Measurements from ENCODE around the gene PHACTR1.

Gene PHACTR1

DNA sequence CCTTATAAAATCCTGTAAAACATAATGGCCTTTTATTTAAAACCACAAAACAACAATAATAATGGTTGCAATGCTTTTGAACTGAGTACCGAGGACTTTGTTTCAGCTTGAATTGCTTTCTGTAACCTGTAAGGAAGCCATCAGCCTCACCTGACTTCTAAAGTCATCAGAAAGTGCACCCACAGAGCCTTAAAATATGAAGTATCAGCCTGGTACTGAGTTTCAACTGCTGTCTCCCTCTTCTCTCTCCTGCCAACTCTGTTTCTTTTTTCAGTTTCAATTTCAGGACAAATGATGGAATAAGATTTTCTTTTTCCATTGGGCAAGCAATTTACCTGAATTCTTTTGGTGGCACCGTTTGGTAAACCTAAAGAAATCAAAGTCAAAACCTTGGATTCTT is 119.4 kb downstream of the PHACTR1 start:
- TF ChIP-seq POLR2A (IDR thresholded peaks at IDR 0.05; ENCODE audit: low read length) (no peak), GATA1 (IDR thresholded peaks at IDR 0.05; ENCODE audit: low read depth, low read length) (no peak)
- no peak for DNase-seq

DNA sequence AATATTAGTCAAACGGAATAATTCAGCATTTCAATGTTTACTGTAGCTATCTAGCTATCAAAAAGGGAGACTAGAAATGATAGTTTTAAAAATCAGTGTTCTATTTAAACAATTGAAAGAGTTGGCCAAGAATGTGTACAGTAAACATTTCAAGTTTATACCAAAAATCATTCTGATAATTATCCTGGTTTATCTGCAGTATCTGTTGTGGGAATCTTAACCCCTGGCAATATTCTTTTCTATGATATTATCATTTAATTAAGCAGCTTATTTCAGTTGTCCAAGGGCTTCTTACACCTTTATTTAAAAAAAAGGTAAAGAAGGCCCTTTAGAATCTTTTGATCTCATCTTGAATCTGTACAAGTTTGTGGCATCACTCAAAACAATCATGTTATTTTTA is 125.1 kb downstream of the PHACTR1 start:
- no peak for TF ChIP-seq POLR2A (IDR thresholded peaks at IDR 0.05; ENCODE audit: low read length)
- DNase-seq: no peak

DNA sequence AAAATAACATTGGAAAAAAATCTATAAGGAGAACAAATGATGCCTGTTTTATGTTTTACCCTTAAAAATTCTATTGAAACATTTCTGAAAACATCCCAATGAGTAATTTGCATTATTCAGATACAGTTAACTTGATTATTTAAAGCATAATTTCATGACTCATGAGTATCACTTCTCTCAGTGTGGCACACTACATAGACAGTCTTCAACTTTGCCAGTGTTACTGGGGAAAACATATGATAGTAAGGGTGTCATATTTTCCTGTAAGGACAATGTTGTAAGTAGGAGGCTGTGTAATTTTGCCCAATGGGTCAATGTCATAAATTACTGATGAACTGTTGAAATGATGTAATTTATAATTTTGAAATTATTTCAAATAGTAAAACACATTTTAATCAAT is 125.5 kb downstream of the PHACTR1 start:
- no peak for DNase-seq
- TF ChIP-seq POLR2A (IDR thresholded peaks at IDR 0.05; ENCODE audit: low read length) (no peak), GATA1 (IDR thresholded peaks at IDR 0.05; ENCODE audit: low read depth, low read length) (no peak)

DNA sequence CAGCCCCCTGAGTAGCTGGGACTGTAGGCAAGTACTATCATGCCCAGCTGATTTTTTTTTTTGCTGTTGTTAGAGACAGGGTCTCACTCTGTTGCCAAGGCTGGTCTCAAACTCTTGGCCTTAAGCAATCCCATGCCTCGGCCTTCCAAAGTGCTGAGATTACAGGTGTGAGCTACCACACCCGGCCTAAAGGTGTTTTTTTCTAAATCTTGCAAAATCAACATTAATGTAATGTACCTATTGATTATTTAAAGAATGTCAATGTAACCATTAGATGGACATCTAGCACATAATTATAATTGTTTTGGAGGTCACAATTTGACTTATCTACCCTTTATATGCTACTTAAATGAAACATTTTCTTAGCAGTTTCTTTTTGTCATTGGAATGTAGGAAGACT is 126.1 kb downstream of the PHACTR1 start:
- TF ChIP-seq GATA1 (IDR thresholded peaks at IDR 0.05; ENCODE audit: low read depth, low read length) (no peak), POLR2A (IDR thresholded peaks at IDR 0.05; ENCODE audit: low read length) (no peak)
- no peak for DNase-seq

DNA sequence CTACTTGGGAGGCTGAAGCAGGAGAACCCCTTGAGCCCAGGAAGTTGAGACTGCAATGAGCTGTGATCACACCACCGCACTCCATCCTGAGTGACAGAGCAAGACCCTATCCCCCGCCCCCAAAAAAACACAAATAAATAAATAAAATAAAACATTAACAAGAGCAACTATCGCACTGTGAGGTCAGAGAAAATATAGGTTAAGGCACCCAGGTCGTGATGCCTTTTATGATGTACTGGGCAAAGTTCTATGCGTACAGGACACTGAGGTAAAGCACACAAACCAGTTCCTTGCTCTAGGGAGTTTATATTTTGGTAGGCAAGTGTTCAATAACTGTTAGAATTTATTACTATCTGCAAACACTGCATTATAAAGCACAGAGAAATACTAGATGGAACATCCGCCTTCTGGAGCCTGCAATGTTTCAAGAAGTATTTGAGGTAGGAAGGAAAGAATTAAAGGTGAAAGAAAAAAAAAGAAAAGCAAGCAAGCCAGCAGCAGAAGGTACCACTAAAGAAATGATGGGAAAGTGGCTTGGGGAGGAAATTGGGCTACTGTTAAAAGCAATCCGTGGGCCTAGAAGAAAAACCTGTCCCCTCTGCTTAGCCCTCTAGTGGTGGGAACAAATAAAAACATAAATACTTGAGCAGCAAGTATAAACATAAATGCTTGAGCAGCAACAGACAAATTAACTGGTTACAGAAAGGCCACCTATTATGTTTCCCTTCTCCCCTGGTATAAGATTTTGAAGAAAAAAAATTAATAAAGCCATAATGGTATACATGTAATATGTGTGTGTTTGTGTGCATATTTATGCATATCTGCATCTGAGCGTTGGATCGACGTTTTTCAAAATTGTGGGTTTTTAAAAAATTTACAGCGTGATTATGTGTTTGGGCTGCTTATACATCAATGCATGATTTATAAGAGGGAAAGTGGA is 128.0 kb downstream of the PHACTR1 start:
- DNase-seq: peak; percentile 5 to 19
- TF ChIP-seq POLR2A (IDR thresholded peaks at IDR 0.05; ENCODE audit: low read length) (no peak), GATA1 (IDR thresholded peaks at IDR 0.05; ENCODE audit: low read depth, low read length) (no peak)

DNA sequence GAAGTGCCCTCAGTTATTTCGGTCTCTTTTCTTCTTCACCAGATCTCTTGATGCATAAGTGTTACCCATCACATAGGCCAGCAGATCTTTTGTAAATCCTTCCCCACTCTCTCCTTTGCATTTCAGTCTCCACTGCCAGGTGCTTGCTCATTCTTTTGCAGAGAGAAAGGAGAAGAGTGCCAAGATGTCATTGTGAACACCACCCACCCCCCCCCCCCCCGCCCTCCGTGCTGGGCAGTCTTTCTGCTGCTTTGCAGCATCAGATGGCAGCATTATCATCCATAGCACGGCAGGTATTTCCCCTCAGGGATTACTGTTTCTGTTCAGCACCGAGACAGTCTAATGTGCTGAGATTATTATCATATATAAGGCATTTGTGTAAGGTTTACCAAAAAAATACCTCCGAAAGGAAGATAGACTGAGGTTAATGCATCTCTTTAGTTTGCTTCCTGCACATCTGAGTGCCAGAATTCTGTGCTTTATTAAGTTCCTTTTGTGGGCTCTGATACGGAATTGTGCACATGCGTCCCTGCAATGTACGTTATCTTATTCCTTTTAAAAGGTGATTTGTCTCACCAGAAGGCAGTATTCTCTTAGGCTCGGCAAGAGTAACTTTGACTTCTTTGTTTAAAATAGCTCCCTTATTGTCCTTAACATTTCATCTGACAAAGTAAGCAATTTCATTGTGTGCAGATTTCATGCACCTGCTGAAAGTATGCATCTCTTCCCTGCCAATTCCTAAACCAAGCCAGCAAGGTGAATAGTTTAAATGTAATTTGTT is 128.8 kb downstream of the PHACTR1 start:
- DNase-seq: no peak
- no peak for TF ChIP-seq POLR2A (IDR thresholded peaks at IDR 0.05; ENCODE audit: low read length)

DNA sequence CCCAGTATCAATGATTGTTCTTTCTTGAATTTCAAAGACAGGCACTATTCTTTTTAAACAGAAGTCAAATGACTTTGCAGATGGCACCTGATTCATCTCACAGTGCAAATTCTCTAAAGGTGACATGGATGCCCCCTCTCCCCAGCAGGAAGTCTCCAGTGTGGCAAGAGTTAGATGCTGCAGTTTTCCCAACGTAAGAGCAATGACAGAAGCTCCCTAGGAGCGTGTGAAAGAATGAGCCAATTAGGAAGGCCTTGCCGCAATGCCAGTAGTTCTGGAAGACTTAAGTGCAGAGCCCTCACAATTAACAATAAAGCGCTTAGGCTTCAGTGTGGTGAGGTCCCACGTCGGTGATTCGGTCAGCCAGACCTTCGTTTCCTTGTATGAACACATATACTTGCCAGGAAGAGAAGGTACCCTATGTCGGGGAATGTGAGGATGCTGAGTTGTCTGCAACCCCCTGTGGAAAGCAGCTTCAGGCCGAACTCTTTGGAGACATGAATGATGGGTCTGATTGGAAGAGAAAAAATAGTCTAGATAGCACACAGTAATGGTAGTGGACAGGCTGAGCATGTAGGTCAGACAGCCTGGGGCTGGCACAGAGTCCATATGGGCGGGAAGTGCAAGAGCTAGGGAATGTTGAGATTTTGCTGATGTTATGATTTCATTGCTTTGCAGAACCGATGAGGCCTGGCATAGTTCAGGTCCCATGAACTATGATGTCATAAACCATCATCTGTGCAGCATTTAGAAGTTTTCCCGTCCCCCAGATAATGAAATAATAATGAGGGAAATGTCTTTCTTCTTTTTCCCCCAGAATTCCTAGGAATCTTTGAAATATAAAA is 132.6 kb downstream of the PHACTR1 start:
- DNase-seq: no peak
- TF ChIP-seq POLR2A (IDR thresholded peaks at IDR 0.05; ENCODE audit: low read length): no peak
- no peak for TF ChIP-seq GATA1 (IDR thresholded peaks at IDR 0.05; ENCODE audit: low read depth, low read length)

DNA sequence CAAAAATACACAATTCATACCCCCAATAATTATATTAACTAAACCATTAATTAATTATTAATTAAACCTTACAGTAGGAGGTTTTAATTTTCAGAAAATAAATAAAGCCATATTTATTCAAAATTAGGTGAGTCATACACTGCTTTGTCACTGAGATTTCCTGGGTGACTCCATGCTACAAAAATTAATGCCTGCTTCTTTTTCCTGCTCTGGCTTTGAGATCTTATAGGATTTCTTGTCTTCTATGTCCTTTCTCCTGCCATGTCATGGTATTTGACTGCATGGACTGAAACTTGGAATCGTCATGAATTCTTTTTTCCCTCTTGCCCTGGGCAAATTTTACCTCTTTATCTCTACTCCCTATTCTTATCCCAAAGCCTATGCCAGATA is 133.2 kb downstream of the PHACTR1 start:
- DNase-seq: no peak
- TF ChIP-seq POLR2A (IDR thresholded peaks at IDR 0.05; ENCODE audit: low read length): no peak
- TF ChIP-seq GATA1 (IDR thresholded peaks at IDR 0.05; ENCODE audit: low read depth, low read length): no peak

DNA sequence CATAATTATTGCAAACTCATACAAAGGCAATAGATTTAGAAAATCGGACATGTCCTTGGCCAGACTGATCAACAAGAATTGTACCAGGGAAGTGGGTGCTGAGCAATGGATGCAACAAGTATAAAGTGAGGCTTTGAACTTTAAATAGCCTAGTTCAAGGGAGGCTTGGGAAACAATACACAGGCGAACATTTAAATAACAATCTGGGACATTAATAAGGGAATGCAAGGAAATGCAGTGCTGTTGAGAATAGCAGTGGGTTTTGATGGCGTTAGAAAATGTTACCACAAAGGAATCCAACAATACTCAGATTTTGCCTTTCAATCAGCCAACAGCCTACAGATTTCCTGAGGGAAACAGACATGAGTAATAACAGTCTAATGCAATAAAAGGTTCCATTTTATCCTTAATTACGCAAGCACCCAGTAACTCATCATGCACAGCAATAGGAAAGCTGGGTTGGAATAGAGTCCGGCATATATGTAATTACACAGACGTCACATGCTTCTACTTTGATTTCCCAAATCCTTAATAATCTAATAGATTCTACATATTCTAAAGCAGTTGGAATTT is 134.6 kb downstream of the PHACTR1 start:
- DNase-seq: no peak
- TF ChIP-seq POLR2A (IDR thresholded peaks at IDR 0.05; ENCODE audit: low read length): no peak
- TF ChIP-seq GATA1 (IDR thresholded peaks at IDR 0.05; ENCODE audit: low read depth, low read length): no peak

DNA sequence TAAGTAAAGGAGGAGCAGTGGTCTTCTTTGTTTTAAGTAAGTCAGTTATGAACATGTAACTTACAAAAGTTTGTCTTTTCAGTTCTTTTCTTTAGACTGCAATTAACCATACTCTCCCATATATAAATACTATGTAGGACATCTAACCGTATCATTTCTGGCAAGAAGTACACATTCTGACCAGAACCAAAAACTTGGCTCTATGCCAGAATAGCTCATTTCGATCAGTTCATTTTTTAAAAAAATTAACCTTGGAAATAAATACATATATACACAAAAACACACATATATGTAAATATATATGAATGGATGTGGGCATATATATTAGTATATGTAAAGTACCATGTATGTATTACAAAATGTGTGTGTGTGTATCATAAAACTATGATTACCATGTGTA is 145.0 kb downstream of the PHACTR1 start:
- no peak for TF ChIP-seq GATA1 (IDR thresholded peaks at IDR 0.05; ENCODE audit: low read depth, low read length)
- no peak for TF ChIP-seq POLR2A (IDR thresholded peaks at IDR 0.05; ENCODE audit: low read length)
- DNase-seq: no peak

DNA sequence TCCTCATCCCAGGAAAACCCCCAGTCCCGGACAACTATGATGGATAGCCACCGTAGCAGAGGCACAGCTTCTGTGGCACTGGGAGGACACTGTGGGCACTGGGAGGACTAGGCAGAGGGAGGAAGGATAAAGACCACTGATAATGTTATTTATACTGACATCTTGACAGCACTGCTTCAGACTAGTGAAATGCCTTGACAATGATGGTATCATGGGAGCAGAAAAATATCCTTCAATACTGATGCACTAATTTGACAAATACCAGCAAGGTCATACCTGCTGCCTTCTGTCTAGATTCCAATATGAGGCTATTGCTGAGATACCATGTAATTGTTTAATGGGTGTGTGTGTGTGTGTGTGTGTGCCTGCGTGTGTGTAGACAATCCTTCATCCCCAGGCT is 148.6 kb downstream of the PHACTR1 start:
- DNase-seq: no peak
- no peak for TF ChIP-seq GATA1 (IDR thresholded peaks at IDR 0.05; ENCODE audit: low read depth, low read length)
- no peak for TF ChIP-seq POLR2A (IDR thresholded peaks at IDR 0.05; ENCODE audit: low read length)

DNA sequence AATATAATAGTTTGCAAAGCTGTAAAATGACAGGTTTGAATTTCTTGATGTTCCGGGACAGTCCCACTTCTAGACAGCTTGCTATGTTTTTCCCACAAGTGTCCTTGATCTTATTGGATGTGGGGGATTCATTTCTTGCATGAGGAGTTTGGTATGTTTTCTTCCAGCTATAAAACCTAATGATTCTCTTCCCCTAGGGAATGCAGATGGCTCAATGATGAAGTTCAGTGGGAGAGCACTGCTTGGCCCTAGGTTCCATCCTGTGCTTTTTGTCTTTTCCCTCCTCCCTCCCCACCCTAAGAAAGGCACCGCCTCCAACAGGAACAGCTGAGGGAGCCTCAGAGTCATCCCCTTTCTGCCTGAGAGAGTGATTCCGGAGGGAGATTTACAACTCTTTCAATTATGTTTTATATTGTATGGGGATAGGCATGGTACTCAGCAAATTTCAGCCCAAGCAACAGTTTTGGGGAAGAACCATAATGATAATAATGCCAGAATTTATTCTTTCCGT is 149.2 kb downstream of the PHACTR1 start:
- TF ChIP-seq POLR2A (IDR thresholded peaks at IDR 0.05; ENCODE audit: low read length) (no peak), GATA1 (IDR thresholded peaks at IDR 0.05; ENCODE audit: low read depth, low read length) (no peak)
- no peak for DNase-seq

DNA sequence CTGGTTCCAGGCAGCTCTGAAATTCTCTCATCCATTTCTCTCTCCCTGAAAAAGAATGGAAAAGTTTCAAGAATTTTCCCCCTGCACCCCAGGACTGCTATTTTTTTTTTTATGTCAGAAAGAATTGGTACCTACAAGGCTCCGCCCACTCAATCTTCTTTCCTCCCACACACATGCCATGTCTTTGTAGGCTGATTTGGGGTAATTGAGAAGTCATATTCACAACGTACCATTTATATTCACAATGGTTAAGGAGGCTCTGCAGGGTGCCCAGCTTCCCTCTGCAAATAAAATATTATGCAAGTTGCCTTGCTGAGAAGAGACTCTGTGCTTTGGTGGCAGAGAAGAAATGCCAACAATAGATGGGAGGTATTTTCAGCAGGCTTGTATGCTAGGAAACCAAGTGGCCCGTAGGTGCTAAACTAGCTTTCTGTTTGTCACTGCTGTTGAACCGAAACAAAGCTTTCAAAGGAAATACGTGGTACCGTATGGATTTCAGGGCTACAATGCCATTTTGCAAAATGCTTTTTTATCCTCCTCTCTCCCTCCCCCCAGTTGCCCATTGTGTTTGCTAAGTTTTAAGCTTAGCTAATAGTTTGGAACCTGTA is 150.0 kb downstream of the PHACTR1 start:
- no peak for TF ChIP-seq GATA1 (IDR thresholded peaks at IDR 0.05; ENCODE audit: low read depth, low read length)
- TF ChIP-seq POLR2A (IDR thresholded peaks at IDR 0.05; ENCODE audit: low read length): no peak

More for the DNA sequence above, 150.0 kb downstream of the PHACTR1 start:
- no peak for DNase-seq
